Kidney glomerular epithelial cell (primary cell): ENCODE measurements around the gene CAMK2B.

Experiments
- DNase-seq: peaks from one replicate; lab custom pipeline; 2025; lab: John Stamatoyannopoulos, UW

Gene CAMK2B

GRCh38 chr7:44274623-44274975 lies 50.8 kb downstream of the CAMK2B start:
- DNase-seq: no peak

GRCh38 chr7:44273681-44274622 lies 51.4 kb downstream of the CAMK2B start:
- DNase-seq: no peak

GRCh38 chr7:44272981-44273380 lies 52.4 kb downstream of the CAMK2B start:
- DNase-seq: no peak

GRCh38 chr7:44272456-44272855 lies 52.9 kb downstream of the CAMK2B start:
- no peak for DNase-seq

GRCh38 chr7:44269943-44270493 lies 55.4 kb downstream of the CAMK2B start:
- no peak for DNase-seq

GRCh38 chr7:44269417-44269816 lies 56.0 kb downstream of the CAMK2B start:
- no peak for DNase-seq

GRCh38 chr7:44268671-44269070 lies 56.7 kb downstream of the CAMK2B start:
- no peak for DNase-seq

GRCh38 chr7:44267719-44268421 lies 57.5 kb downstream of the CAMK2B start:
- DNase-seq: no peak

- no peak for DNase-seq
These were observed 58.2 kb downstream of the CAMK2B start for GRCh38 chr7:44267178-44267577.

GRCh38 chr7:44266526-44266925 lies 58.9 kb downstream of the CAMK2B start:
- no peak for DNase-seq

GRCh38 chr7:44265728-44266127 lies 59.7 kb downstream of the CAMK2B start:
- no peak for DNase-seq

- no peak for DNase-seq
These were observed 61.0 kb downstream of the CAMK2B start for GRCh38 chr7:44264221-44264931.

GRCh38 chr7:44263326-44264082 lies 61.9 kb downstream of the CAMK2B start:
- no peak for DNase-seq

GRCh38 chr7:44262031-44262430 lies 63.4 kb downstream of the CAMK2B start:
- DNase-seq: no peak

GRCh38 chr7:44261240-44261639 lies 64.2 kb downstream of the CAMK2B start:
- DNase-seq: no peak

- peak; percentile 5 for DNase-seq
These were observed 65.6 kb downstream of the CAMK2B start for GRCh38 chr7:44259547-44260457.

GRCh38 chr7:44258865-44259546 lies 66.4 kb downstream of the CAMK2B start:
- DNase-seq: no peak

- DNase-seq: no peak
These were observed 67.0 kb downstream of the CAMK2B start for GRCh38 chr7:44258423-44258760.

GRCh38 chr7:44257618-44258422 lies 67.6 kb downstream of the CAMK2B start:
- DNase-seq: peak; percentile 81
